Stimulated activated CD8-positive, alpha-beta memory T cell treated with anti-CD3 and anti-CD28 coated beads, Interleukin-12 subunit alpha, Interleukin-12 subunit beta, amount 100 ng/mL, for 1 hour (primary cell): Measurements from ENCODE around the gene TEAD4.

Experiments used
- DNase-seq: peaks from one replicate; pipeline ENCODE4 v3.0.0-alpha.2; 2020; ENCODE audit warnings: low read depth

The TEAD4 gene

GRCh38 chr12:3083241-3083920, 124.2 kb downstream of the TEAD4 start:
- DNase-seq, result no peak

- no peak for DNase-seq
Measured at GRCh38 chr12:3083921-3084347, 124.7 kb downstream of the TEAD4 start.

GRCh38 chr12:3084742-3085141, 125.5 kb downstream of the TEAD4 start:
- no peak for DNase-seq

GRCh38 chr12:3085341-3086139, 126.3 kb downstream of the TEAD4 start:
- no peak for DNase-seq

- DNase-seq, result no peak
Measured at GRCh38 chr12:3086211-3086610, 127.0 kb downstream of the TEAD4 start.

- no peak for DNase-seq
Measured at GRCh38 chr12:3086729-3087323, 127.6 kb downstream of the TEAD4 start.

GRCh38 chr12:3087758-3088650, 128.8 kb downstream of the TEAD4 start:
- no peak for DNase-seq

- DNase-seq, result no peak
Measured at GRCh38 chr12:3089588-3089987, 130.4 kb downstream of the TEAD4 start.
